MCF 10A (cell line): Measurements from ENCODE around the gene CCL24. TPM values are rescaled to one million over a fixed set of nuclear protein-coding genes. Genes with fewer than 3 reads are reported as not detected.

Experiments used
- BruUV-seq: library from RNA; stranded (reverse); fragments of 400-500 nt; replicated peaks from 2 replicates; lab custom pipeline; 2021; lab: Mats Ljungman, UMichigan
- CTCF ChIA-PET: fragments of 300-600 bp; sonication (Branson Sonifier 250); formaldehyde crosslinking; extraction: SDS; loops from one replicate; lab custom pipeline; 2021; ENCODE audit warnings: antibody characterized with exemption, inconsistent platforms; lab: Yijun Ruan, JAX
- POLR2A ChIA-PET: fragments of 300-600, 350-650 bp; sonication (Branson Sonifier 250); formaldehyde crosslinking; extraction: SDS; loops from one replicate; lab custom pipeline; 2020; ENCODE audit warnings: antibody characterized with exemption, inconsistent platforms; lab: Yijun Ruan, JAX
- DNase-seq: peaks from one replicate; pipeline ENCODE4 v3.0.0-alpha.2; 2018; ENCODE audit not compliant: unreplicated experiment
- H3K27ac Mint-ChIP-seq: one replicate; pipeline ENCODE4 v1.8.0; 2022; ENCODE audit warnings: mild to moderate bottlenecking, low read depth, mixed read lengths; ENCODE audit not compliant: unreplicated experiment
- H3K27me3 Mint-ChIP-seq: one replicate; pipeline ENCODE4 v1.8.0; 2022; ENCODE audit warnings: mixed read lengths; ENCODE audit not compliant: insufficient read depth, unreplicated experiment
- H3K36me3 Mint-ChIP-seq: one replicate; pipeline ENCODE4 v1.8.0; 2022; ENCODE audit warnings: mild to moderate bottlenecking, moderate library complexity, mixed read lengths; ENCODE audit not compliant: insufficient read depth, unreplicated experiment
- H3K4me1 Mint-ChIP-seq: one replicate; pipeline ENCODE4 v1.8.0; 2022; ENCODE audit warnings: mixed read lengths; ENCODE audit not compliant: insufficient read depth, unreplicated experiment
- H3K4me3 Mint-ChIP-seq: one replicate; pipeline ENCODE4 v1.8.0; 2022; ENCODE audit warnings: mild to moderate bottlenecking, moderate library complexity, mixed read lengths; ENCODE audit not compliant: unreplicated experiment
- H3K9me3 Mint-ChIP-seq: one replicate; pipeline ENCODE4 v1.8.0; 2022; ENCODE audit warnings: mixed read lengths; ENCODE audit not compliant: unreplicated experiment
- CTCF ChIP-seq: fragments of 200-600 bp; IDR thresholded peaks from one replicate; pipeline ENCODE4 v1.8.0; 2022; ENCODE audit warnings: antibody characterized with exemption, mild to moderate bottlenecking; ENCODE audit not compliant: unreplicated experiment
- intact Hi-C: fragments of 100-400 bp; cut with micrococcal nuclease; formaldehyde crosslinking; loops from 2 replicates; pipeline ENCODE4 v1.14.1; 2022
- total RNA-seq: library from RNA; stranded (reverse); gene quantifications from 2 replicates; pipeline ENCODE4 v1.2.3, GENCODE V29; 2022

The CCL24 gene
- total RNA-seq, 1 experiment from 2014 or later = not detected

- TF ChIP-seq CTCF = no peak
- H3K27ac Mint-ChIP-seq = no peak overlapping the region
- BruUV-seq = no TSS peak
- H3K4me3 Mint-ChIP-seq = no peak overlapping the region
- intact Hi-C loops = no loop called here
- H3K27me3 Mint-ChIP-seq = peaks cover 19% of the 10 kb centered on the region
- DNase-seq = no peak
- H3K9me3 Mint-ChIP-seq = peaks cover 12% of the 10 kb centered on the region
- H3K36me3 Mint-ChIP-seq = no peaks in the 10 kb centered on the region
- ChIA-PET POLR2A (no interaction called here), CTCF (interaction anchor here (1.4 kb wide), 1 partner anchor 10 kb away, joined by 3 read pairs; no protein-coding TSS in a partner anchor)
- no peaks in the 10 kb centered on the region for H3K4me1 Mint-ChIP-seq
Measured at GRCh38 chr7:75817116-75817515, 3.5 kb upstream of the CCL24 start.

GRCh38 chr7:75815418-75816064 is 1.9 kb upstream of the CCL24 start:
- intact Hi-C loops = no loop called here
- no TSS peak for BruUV-seq
- H3K4me1 Mint-ChIP-seq = no peaks in the 10 kb centered on the region

GRCh38 chr7:75814407-75814947 is 871 bp upstream of the CCL24 start:
- H3K27me3 Mint-ChIP-seq = no peaks in the 10 kb centered on the region
- no peak overlapping the region for H3K27ac Mint-ChIP-seq
- no TSS peak for BruUV-seq
- DNase-seq = no peak
- no peaks in the 10 kb centered on the region for H3K4me1 Mint-ChIP-seq
- H3K9me3 Mint-ChIP-seq = no peaks in the 10 kb centered on the region
- H3K4me3 Mint-ChIP-seq = no peak overlapping the region
- TF ChIP-seq CTCF = no peak
- intact Hi-C loops = no loop called here
- ChIA-PET CTCF (no interaction called here), POLR2A (no interaction called here)
- H3K36me3 Mint-ChIP-seq = no peaks in the 10 kb centered on the region

More at GRCh38 chr7:75815418-75816064, 1.9 kb upstream of the CCL24 start:
- TF ChIP-seq CTCF = no peak
- Mint-ChIP-seq H3K36me3 (no peaks in the 10 kb centered on the region), H3K27ac (no peak overlapping the region), H3K4me3 (no peak overlapping the region), H3K27me3 (peaks cover 7% of the 10 kb centered on the region), H3K9me3 (peaks cover 6% of the 10 kb centered on the region)
- no peak for DNase-seq
- ChIA-PET CTCF (no interaction called here), POLR2A (interaction anchor here (0.6 kb wide), 1 partner anchor 172 kb away, joined by 3 read pairs; no protein-coding TSS in a partner anchor)

- intact Hi-C loops = no loop called here
- H3K9me3 Mint-ChIP-seq = no peaks in the 10 kb centered on the region
- H3K36me3 Mint-ChIP-seq = no peaks in the 10 kb centered on the region
- no peak for TF ChIP-seq CTCF
- CTCF ChIA-PET = no interaction called here
- no TSS peak for BruUV-seq
- no peak overlapping the region for H3K27ac Mint-ChIP-seq
- DNase-seq = no peak
- no peaks in the 10 kb centered on the region for H3K4me1 Mint-ChIP-seq
- no peak overlapping the region for H3K4me3 Mint-ChIP-seq
- H3K27me3 Mint-ChIP-seq = no peaks in the 10 kb centered on the region
- POLR2A ChIA-PET = no interaction called here
Measured at GRCh38 chr7:75813084-75813483, 522 bp downstream of the CCL24 start.
